Type B pancreatic cell (in vitro differentiated cells): ENCODE data around the gene HOXA7. TPM values are rescaled to one million over a fixed set of nuclear protein-coding genes. Genes with fewer than 3 reads are reported as not detected.

Experiments
- DNase-seq: peaks from one replicate; pipeline ENCODE4 v3.0.0; 2021; ENCODE audit warnings: mixed read lengths; ENCODE audit not compliant: unreplicated experiment; ENCODE audit errors: extremely low spot score
- H3K27ac Mint-ChIP-seq: 2 replicates; pipeline ENCODE4 v1.8.0; 2021; ENCODE audit warnings: mild to moderate bottlenecking, mixed read lengths
- H3K27me3 Mint-ChIP-seq: 2 replicates; pipeline ENCODE4 v1.8.0; 2021; ENCODE audit warnings: mixed read lengths
- H3K36me3 Mint-ChIP-seq: 2 replicates; pipeline ENCODE4 v1.8.0; 2021; ENCODE audit warnings: mixed read lengths
- H3K4me1 Mint-ChIP-seq: one replicate; pipeline ENCODE4 v1.8.0; 2021; ENCODE audit warnings: mixed read lengths; ENCODE audit not compliant: unreplicated experiment
- H3K4me3 Mint-ChIP-seq: 2 replicates; pipeline ENCODE4 v1.8.0; 2021; ENCODE audit warnings: mild to moderate bottlenecking, mixed read lengths
- H3K9me3 Mint-ChIP-seq: 2 replicates; pipeline ENCODE4 v1.8.0; 2021; ENCODE audit warnings: mixed read lengths
- CTCF ChIP-seq: fragments of 200-600 bp; sonication (generic); conservative IDR thresholded peaks from 2 replicates; pipeline ENCODE4 v1.5.0; 2021; ENCODE audit warnings: antibody characterized with exemption, mild to moderate bottlenecking
- total RNA-seq: library from RNA; stranded (reverse); gene quantifications from 2 replicates; pipeline ENCODE4 v1.2.1, GENCODE V29; 2021; ENCODE audit warnings: low replicate concordance

Gene HOXA7
- total RNA-seq, 1 donor from 2014 or later: 6.2 TPM

GRCh38 chr7:27149842-27150567, 6.5 kb downstream of the HOXA7 start:
- peaks cover 18% of the 10 kb centered on the region for H3K36me3 Mint-ChIP-seq
- DNase-seq: no peak
- H3K9me3 Mint-ChIP-seq: no peaks in the 10 kb centered on the region
- H3K4me1 Mint-ChIP-seq: peaks cover 30% of the 10 kb centered on the region
- H3K27ac Mint-ChIP-seq: peak overlapping the region; percentile 65
- no peak for TF ChIP-seq CTCF
- peak overlapping the region; percentile 91 for H3K4me3 Mint-ChIP-seq
- H3K27me3 Mint-ChIP-seq: peaks cover 84% of the 10 kb centered on the region

GRCh38 chr7:27148756-27149641, 7.5 kb downstream of the HOXA7 start:
- Mint-ChIP-seq H3K9me3 (no peaks in the 10 kb centered on the region), H3K27ac (peak overlapping the region; percentile 88), H3K36me3 (peaks cover 15% of the 10 kb centered on the region), H3K4me3 (peak overlapping the region; percentile 91), H3K4me1 (peaks cover 31% of the 10 kb centered on the region), H3K27me3 (peaks cover 82% of the 10 kb centered on the region)
- no peak for TF ChIP-seq CTCF
- no peak for DNase-seq

- DNase-seq: no peak
- Mint-ChIP-seq H3K9me3 (no peaks in the 10 kb centered on the region), H3K4me3 (peak overlapping the region; percentile 91), H3K4me1 (peaks cover 34% of the 10 kb centered on the region), H3K27ac (peak overlapping the region; percentile 88), H3K36me3 (peaks cover 14% of the 10 kb centered on the region), H3K27me3 (peaks cover 80% of the 10 kb centered on the region)
- no peak for TF ChIP-seq CTCF
Measured at GRCh38 chr7:27148031-27148755, 8.3 kb downstream of the HOXA7 start.

GRCh38 chr7:27147199-27148030, 9.1 kb downstream of the HOXA7 start, which contains the start of gene HOXA6:
HOXA6 (minus strand) TSS chr7:27147774; CDS start chr7:27147749, 25 bp downstream.
- peak within 1 kb of the TSS; percentile 88 for H3K27ac Mint-ChIP-seq
- H3K27me3 Mint-ChIP-seq: peaks cover 78% of the 10 kb centered on the region

More at GRCh38 chr7:27147199-27148030, 9.1 kb downstream of the HOXA7 start, which contains the start of gene HOXA6:
- Mint-ChIP-seq H3K4me1 (peaks cover 34% of the 10 kb centered on the region), H3K36me3 (peaks cover 17% of the 10 kb centered on the region), H3K9me3 (no peaks in the 10 kb centered on the region), H3K4me3 (peak within 1 kb of the TSS; percentile 99)
- no peak for TF ChIP-seq CTCF
- peak; percentile 76 for DNase-seq
